Activated CD4-positive, alpha-beta T cell treated with anti-CD3 and anti-CD28 coated beads, Interleukin-10, Interleukin-2, amounts not matched to agents 100 ng/mL and 50 ng/mL, durations not matched to agents 16 hours and 8 hours (primary cell): ENCODE measurements around the gene ADAMTS17.
A peak's percentile ranks its signal among the peaks of the same experiment; 100 is the strongest.
"Not testable (repeated sequence)": the region's sequence is repeated elsewhere in the genome, so short reads cannot be mapped to it uniquely, and the experiment has no call there.

Experiments
- DNase-seq: peaks from one replicate; pipeline ENCODE4 v3.0.0-alpha.2; 2020

Gene ADAMTS17

GRCh38 chr15:99959326-99959725 lies 382.4 kb downstream of the ADAMTS17 start:
- DNase-seq: no peak

GRCh38 chr15:99958426-99959097 lies 383.2 kb downstream of the ADAMTS17 start:
- no peak for DNase-seq

- DNase-seq: peak; percentile 21
Measured at GRCh38 chr15:99957642-99958013, 384.1 kb downstream of the ADAMTS17 start.

- no peak for DNase-seq
Measured at GRCh38 chr15:99956820-99957641, 384.7 kb downstream of the ADAMTS17 start.

- DNase-seq: no peak
Measured at GRCh38 chr15:99956022-99956775, 385.6 kb downstream of the ADAMTS17 start.

- DNase-seq: no peak
Measured at GRCh38 chr15:99955532-99955931, 386.2 kb downstream of the ADAMTS17 start.

- no peak for DNase-seq
Measured at GRCh38 chr15:99955181-99955525, 386.6 kb downstream of the ADAMTS17 start.

- DNase-seq: no peak
Measured at GRCh38 chr15:99954361-99955180, 387.2 kb downstream of the ADAMTS17 start.

GRCh38 chr15:99953886-99954285 lies 387.9 kb downstream of the ADAMTS17 start:
- DNase-seq: no peak

- DNase-seq: no peak
Measured at GRCh38 chr15:99951511-99951910, 390.3 kb downstream of the ADAMTS17 start.

GRCh38 chr15:99944131-99944530 lies 397.6 kb downstream of the ADAMTS17 start:
- no peak for DNase-seq

GRCh38 chr15:99943466-99943865 lies 398.3 kb downstream of the ADAMTS17 start:
- no peak for DNase-seq

- no peak for DNase-seq
Measured at GRCh38 chr15:99932676-99933402, 408.9 kb downstream of the ADAMTS17 start.

GRCh38 chr15:99931703-99932603 lies 409.8 kb downstream of the ADAMTS17 start:
- no peak for DNase-seq

- no peak for DNase-seq
Measured at GRCh38 chr15:99930696-99931095, 411.1 kb downstream of the ADAMTS17 start.

- no peak for DNase-seq
Measured at GRCh38 chr15:99929266-99929665, 412.5 kb downstream of the ADAMTS17 start.

GRCh38 chr15:99928429-99928981 lies 413.3 kb downstream of the ADAMTS17 start:
- DNase-seq: peak; percentile 81

- not testable (repeated sequence) for DNase-seq
Measured at GRCh38 chr15:99926532-99926931, 415.2 kb downstream of the ADAMTS17 start.

GRCh38 chr15:99925661-99926461 lies 415.9 kb downstream of the ADAMTS17 start:
- DNase-seq: peak; percentile 75

- DNase-seq: no peak
Measured at GRCh38 chr15:99923711-99924110, 418.1 kb downstream of the ADAMTS17 start.
